GM19238 (cell line): ENCODE results near the gene C1orf53.

Source experiments
- DNase-seq: peaks from one replicate; pipeline ENCODE4 v3.0.0; 2011; ENCODE audit warnings: low spot score; ENCODE audit not compliant: insufficient read length

Gene C1orf53

GRCh38 chr1:197907846-197908616 is 5.6 kb downstream of the C1orf53 start:
- DNase-seq, result no peak

- no peak for DNase-seq
These were observed 6.3 kb downstream of the C1orf53 start for GRCh38 chr1:197908716-197909220.

- no peak for DNase-seq
These were observed 7.0 kb downstream of the C1orf53 start for GRCh38 chr1:197909384-197909783.

- DNase-seq, result no peak
These were observed 7.9 kb downstream of the C1orf53 start for GRCh38 chr1:197910120-197910991.

- no peak for DNase-seq
These were observed 8.9 kb downstream of the C1orf53 start for GRCh38 chr1:197911111-197911856.

GRCh38 chr1:197911857-197912696 is 9.6 kb downstream of the C1orf53 start:
- DNase-seq, result no peak

GRCh38 chr1:197912739-197913494 is 10.5 kb downstream of the C1orf53 start:
- DNase-seq, result no peak

- DNase-seq, result no peak
These were observed 11.3 kb downstream of the C1orf53 start for GRCh38 chr1:197913495-197914276.

GRCh38 chr1:197914510-197914909 is 12.1 kb downstream of the C1orf53 start:
- DNase-seq, result no peak

- no peak for DNase-seq
These were observed 12.9 kb downstream of the C1orf53 start for GRCh38 chr1:197915260-197915861.

- no peak for DNase-seq
These were observed 13.6 kb downstream of the C1orf53 start for GRCh38 chr1:197915862-197916499.

- DNase-seq, result no peak
These were observed 14.1 kb downstream of the C1orf53 start for GRCh38 chr1:197916500-197916983.

- no peak for DNase-seq
These were observed 15.6 kb downstream of the C1orf53 start for GRCh38 chr1:197917805-197918651.

GRCh38 chr1:197918807-197919345 is 16.4 kb downstream of the C1orf53 start:
- DNase-seq, result no peak

GRCh38 chr1:197919346-197920066 is 17.1 kb downstream of the C1orf53 start:
- DNase-seq, result no peak

GRCh38 chr1:197920067-197920396 is 17.6 kb downstream of the C1orf53 start:
- DNase-seq, result no peak
